WTC11 (cell line): ENCODE measurements around the gene ATP2B3. TPM values are rescaled to one million over a fixed set of nuclear protein-coding genes. Genes with fewer than 3 reads are reported as not detected.

Source experiments
- ATAC-seq: fragments of 200-7000 bp; cut with Tn5 transposase; 2 replicates; pipeline ENCODE4 v1.10.0; 2021; ENCODE audit warnings: mild to moderate bottlenecking, moderate library complexity
- CTCF ChIA-PET: fragments of 300-600 bp; sonication (Branson Sonifier 250); formaldehyde crosslinking; loops from one replicate; lab custom pipeline; 2021; ENCODE audit warnings: antibody characterized with exemption; lab: Charles Lee
- POLR2A ChIA-PET: fragments of 350-600 bp; sonication (Branson Sonifier 250); formaldehyde crosslinking; loops from one replicate; lab custom pipeline; 2021; ENCODE audit warnings: antibody characterized with exemption; lab: Charles Lee
- DNase-seq: peaks from one replicate; pipeline ENCODE4 v3.0.0; 2021; ENCODE audit warnings: low spot score
- H3K27ac Mint-ChIP-seq: 2 replicates; pipeline ENCODE4 v1.8.0; 2021; ENCODE audit warnings: mixed read lengths
- H3K27me3 Mint-ChIP-seq: 2 replicates; pipeline ENCODE4 v1.8.0; 2021; ENCODE audit warnings: low read depth, mild to moderate bottlenecking, moderate library complexity, mixed read lengths
- H3K36me3 Mint-ChIP-seq: 2 replicates; pipeline ENCODE4 v1.8.0; 2021; ENCODE audit warnings: mixed read lengths
- H3K4me1 Mint-ChIP-seq: 2 replicates; pipeline ENCODE4 v1.8.0; 2022; ENCODE audit warnings: mixed read lengths
- H3K4me3 Mint-ChIP-seq: 2 replicates; pipeline ENCODE4 v1.8.0; 2021; ENCODE audit warnings: mild to moderate bottlenecking, moderate library complexity, mixed read lengths
- H3K9me3 Mint-ChIP-seq: 2 replicates; pipeline ENCODE4 v1.8.0; 2021; ENCODE audit warnings: mixed read lengths
- ESRRA ChIP-seq: sonication (generic); formaldehyde crosslinking; IDR thresholded peaks from 2 replicates; pipeline ENCODE4 v1.8.1; 2022; ENCODE audit warnings: mild to moderate bottlenecking, missing genetic modification reagents, borderline replicate concordance
- FOXJ3 ChIP-seq: sonication (generic); formaldehyde crosslinking; IDR thresholded peaks from 2 replicates; pipeline ENCODE4 v1.9.0; 2021; ENCODE audit warnings: missing genetic modification reagents, mild to moderate bottlenecking, borderline replicate concordance
- GRHL2 ChIP-seq: fragments of 250-450 bp; sonication (Bioruptor Pico); IDR thresholded peaks from 2 replicates; pipeline ENCODE4 v1.8.0; 2022; ENCODE audit warnings: mild to moderate bottlenecking, moderate library complexity; ENCODE audit not compliant: insufficient replicate concordance, severe bottlenecking
- IRF2 ChIP-seq: sonication (generic); formaldehyde crosslinking; IDR thresholded peaks from 2 replicates; pipeline ENCODE4 v1.8.0; 2022; ENCODE audit warnings: low read depth, missing genetic modification reagents, borderline replicate concordance
- MYBL2 ChIP-seq: sonication (generic); formaldehyde crosslinking; IDR thresholded peaks from 2 replicates; pipeline ENCODE4 v1.8.1; 2023; ENCODE audit warnings: mild to moderate bottlenecking, moderate library complexity, missing genetic modification reagents
- RELA ChIP-seq: sonication (generic); formaldehyde crosslinking; IDR thresholded peaks from 2 replicates; pipeline ENCODE4 v1.8.1; 2022; ENCODE audit warnings: missing genetic modification reagents, mild to moderate bottlenecking, borderline replicate concordance
- RORB ChIP-seq: fragments of 250-450 bp; sonication (Bioruptor Pico); IDR thresholded peaks from 2 replicates; pipeline ENCODE4 v1.9.0; 2021; ENCODE audit warnings: mild to moderate bottlenecking
- TEAD1 ChIP-seq: sonication (generic); formaldehyde crosslinking; IDR thresholded peaks from 2 replicates; pipeline ENCODE4 v1.8.0; 2022; ENCODE audit warnings: mild to moderate bottlenecking, missing genetic modification reagents
- ZNF396 ChIP-seq: fragments of 250-450 bp; sonication (Bioruptor Pico); IDR thresholded peaks from 2 replicates; pipeline ENCODE4 v1.8.0; 2021; ENCODE audit warnings: mild to moderate bottlenecking, moderate library complexity, borderline replicate concordance
- total RNA-seq: library from RNA; stranded (reverse); gene quantifications from 3 replicates; pipeline ENCODE4 v1.2.3, GENCODE V29; 2021
- TF ChIP-seq, protein P1 (sequence below): sonication (generic); formaldehyde crosslinking; IDR thresholded peaks from 2 replicates; pipeline ENCODE4 v1.8.1; 2023; ENCODE audit warnings: mild to moderate bottlenecking, missing genetic modification reagents
- TF ChIP-seq, protein P2 (sequence below): sonication (generic); formaldehyde crosslinking; IDR thresholded peaks from 2 replicates; pipeline ENCODE4 v1.8.0; 2022; ENCODE audit warnings: missing genetic modification reagents
- TF ChIP-seq, protein P3 (sequence below): fragments of 250-450 bp; sonication (Bioruptor Pico); IDR thresholded peaks from 2 replicates; pipeline ENCODE4 v1.9.0; 2021; ENCODE audit warnings: mild to moderate bottlenecking
- TF ChIP-seq, protein P4 (sequence below): sonication (generic); formaldehyde crosslinking; IDR thresholded peaks from 2 replicates; pipeline ENCODE4 v1.8.1; 2022; ENCODE audit warnings: low read depth, missing genetic modification reagents, borderline replicate concordance
- TF ChIP-seq, protein P5 (sequence below): fragments of 250-450 bp; sonication (Bioruptor Pico); conservative IDR thresholded peaks from 2 replicates; pipeline ENCODE4 v1.9.0; 2021; ENCODE audit warnings: mild to moderate bottlenecking
- TF ChIP-seq, protein P6 (sequence below): fragments of 250-450 bp; sonication (Bioruptor Pico); IDR thresholded peaks from 2 replicates; pipeline ENCODE4 v1.9.0; 2021; ENCODE audit warnings: moderate library complexity, mild to moderate bottlenecking, inconsistent platforms, borderline replicate concordance
- TF ChIP-seq, protein P7 (sequence below): sonication (generic); formaldehyde crosslinking; IDR thresholded peaks from 2 replicates; pipeline ENCODE4 v1.8.1; 2022; ENCODE audit warnings: low read depth, mild to moderate bottlenecking, moderate library complexity, missing genetic modification reagents, borderline replicate concordance

ATP2B3 gene
- total RNA-seq, 1 experiment from 2014 or later: 0.28 TPM

DNA sequence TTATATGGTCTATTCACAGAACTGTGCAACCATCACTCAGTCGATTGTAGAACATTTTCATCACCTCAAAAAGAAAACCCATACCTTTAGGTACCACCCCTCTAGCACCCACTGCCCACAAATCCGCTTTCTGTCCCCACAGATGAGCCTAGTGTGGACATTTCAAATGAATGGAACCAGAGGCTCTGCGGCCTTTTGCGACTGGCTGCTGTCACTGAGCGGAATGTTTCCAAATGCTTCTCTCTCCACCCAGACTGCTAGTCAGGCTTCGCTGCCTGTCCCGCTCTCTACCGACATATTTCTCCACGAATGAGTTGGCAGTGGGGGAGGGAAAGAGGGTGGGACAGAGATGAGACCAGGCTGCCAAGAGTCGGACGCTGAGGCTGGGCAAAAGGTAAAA lies 24.4 kb upstream of the ATP2B3 start:
- Mint-ChIP-seq H3K27me3 (no peaks in the 10 kb centered on the region), H3K27ac (no peak overlapping the region), H3K36me3 (no peaks in the 10 kb centered on the region), H3K4me3 (no peak overlapping the region), H3K4me1 (peaks cover 8% of the 10 kb centered on the region; the same call in 1 of the 2 replicates), H3K9me3 (no peaks in the 10 kb centered on the region)
- TF ChIP-seq, protein P1, sequence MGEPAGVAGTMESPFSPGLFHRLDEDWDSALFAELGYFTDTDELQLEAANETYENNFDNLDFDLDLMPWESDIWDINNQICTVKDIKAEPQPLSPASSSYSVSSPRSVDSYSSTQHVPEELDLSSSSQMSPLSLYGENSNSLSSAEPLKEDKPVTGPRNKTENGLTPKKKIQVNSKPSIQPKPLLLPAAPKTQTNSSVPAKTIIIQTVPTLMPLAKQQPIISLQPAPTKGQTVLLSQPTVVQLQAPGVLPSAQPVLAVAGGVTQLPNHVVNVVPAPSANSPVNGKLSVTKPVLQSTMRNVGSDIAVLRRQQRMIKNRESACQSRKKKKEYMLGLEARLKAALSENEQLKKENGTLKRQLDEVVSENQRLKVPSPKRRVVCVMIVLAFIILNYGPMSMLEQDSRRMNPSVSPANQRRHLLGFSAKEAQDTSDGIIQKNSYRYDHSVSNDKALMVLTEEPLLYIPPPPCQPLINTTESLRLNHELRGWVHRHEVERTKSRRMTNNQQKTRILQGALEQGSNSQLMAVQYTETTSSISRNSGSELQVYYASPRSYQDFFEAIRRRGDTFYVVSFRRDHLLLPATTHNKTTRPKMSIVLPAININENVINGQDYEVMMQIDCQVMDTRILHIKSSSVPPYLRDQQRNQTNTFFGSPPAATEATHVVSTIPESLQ (CRISPR knock-in tag): no peak
- TF ChIP-seq, protein P2, sequence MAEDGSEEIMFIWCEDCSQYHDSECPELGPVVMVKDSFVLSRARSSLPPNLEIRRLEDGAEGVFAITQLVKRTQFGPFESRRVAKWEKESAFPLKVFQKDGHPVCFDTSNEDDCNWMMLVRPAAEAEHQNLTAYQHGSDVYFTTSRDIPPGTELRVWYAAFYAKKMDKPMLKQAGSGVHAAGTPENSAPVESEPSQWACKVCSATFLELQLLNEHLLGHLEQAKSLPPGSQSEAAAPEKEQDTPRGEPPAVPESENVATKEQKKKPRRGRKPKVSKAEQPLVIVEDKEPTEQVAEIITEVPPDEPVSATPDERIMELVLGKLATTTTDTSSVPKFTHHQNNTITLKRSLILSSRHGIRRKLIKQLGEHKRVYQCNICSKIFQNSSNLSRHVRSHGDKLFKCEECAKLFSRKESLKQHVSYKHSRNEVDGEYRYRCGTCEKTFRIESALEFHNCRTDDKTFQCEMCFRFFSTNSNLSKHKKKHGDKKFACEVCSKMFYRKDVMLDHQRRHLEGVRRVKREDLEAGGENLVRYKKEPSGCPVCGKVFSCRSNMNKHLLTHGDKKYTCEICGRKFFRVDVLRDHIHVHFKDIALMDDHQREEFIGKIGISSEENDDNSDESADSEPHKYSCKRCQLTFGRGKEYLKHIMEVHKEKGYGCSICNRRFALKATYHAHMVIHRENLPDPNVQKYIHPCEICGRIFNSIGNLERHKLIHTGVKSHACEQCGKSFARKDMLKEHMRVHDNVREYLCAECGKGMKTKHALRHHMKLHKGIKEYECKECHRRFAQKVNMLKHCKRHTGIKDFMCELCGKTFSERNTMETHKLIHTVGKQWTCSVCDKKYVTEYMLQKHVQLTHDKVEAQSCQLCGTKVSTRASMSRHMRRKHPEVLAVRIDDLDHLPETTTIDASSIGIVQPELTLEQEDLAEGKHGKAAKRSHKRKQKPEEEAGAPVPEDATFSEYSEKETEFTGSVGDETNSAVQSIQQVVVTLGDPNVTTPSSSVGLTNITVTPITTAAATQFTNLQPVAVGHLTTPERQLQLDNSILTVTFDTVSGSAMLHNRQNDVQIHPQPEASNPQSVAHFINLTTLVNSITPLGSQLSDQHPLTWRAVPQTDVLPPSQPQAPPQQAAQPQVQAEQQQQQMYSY: no peak
- TF ChIP-seq FOXJ3: no peak
- TF ChIP-seq, protein P3, sequence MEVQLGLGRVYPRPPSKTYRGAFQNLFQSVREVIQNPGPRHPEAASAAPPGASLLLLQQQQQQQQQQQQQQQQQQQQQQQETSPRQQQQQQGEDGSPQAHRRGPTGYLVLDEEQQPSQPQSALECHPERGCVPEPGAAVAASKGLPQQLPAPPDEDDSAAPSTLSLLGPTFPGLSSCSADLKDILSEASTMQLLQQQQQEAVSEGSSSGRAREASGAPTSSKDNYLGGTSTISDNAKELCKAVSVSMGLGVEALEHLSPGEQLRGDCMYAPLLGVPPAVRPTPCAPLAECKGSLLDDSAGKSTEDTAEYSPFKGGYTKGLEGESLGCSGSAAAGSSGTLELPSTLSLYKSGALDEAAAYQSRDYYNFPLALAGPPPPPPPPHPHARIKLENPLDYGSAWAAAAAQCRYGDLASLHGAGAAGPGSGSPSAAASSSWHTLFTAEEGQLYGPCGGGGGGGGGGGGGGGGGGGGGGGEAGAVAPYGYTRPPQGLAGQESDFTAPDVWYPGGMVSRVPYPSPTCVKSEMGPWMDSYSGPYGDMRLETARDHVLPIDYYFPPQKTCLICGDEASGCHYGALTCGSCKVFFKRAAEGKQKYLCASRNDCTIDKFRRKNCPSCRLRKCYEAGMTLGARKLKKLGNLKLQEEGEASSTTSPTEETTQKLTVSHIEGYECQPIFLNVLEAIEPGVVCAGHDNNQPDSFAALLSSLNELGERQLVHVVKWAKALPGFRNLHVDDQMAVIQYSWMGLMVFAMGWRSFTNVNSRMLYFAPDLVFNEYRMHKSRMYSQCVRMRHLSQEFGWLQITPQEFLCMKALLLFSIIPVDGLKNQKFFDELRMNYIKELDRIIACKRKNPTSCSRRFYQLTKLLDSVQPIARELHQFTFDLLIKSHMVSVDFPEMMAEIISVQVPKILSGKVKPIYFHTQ (CRISPR knock-in tag): no peak
- TF ChIP-seq, protein P4, sequence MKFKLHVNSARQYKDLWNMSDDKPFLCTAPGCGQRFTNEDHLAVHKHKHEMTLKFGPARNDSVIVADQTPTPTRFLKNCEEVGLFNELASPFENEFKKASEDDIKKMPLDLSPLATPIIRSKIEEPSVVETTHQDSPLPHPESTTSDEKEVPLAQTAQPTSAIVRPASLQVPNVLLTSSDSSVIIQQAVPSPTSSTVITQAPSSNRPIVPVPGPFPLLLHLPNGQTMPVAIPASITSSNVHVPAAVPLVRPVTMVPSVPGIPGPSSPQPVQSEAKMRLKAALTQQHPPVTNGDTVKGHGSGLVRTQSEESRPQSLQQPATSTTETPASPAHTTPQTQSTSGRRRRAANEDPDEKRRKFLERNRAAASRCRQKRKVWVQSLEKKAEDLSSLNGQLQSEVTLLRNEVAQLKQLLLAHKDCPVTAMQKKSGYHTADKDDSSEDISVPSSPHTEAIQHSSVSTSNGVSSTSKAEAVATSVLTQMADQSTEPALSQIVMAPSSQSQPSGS (CRISPR knock-in tag): no peak
- TF ChIP-seq ESRRA (CRISPR knock-in tag): no peak
- TF ChIP-seq, protein P5, sequence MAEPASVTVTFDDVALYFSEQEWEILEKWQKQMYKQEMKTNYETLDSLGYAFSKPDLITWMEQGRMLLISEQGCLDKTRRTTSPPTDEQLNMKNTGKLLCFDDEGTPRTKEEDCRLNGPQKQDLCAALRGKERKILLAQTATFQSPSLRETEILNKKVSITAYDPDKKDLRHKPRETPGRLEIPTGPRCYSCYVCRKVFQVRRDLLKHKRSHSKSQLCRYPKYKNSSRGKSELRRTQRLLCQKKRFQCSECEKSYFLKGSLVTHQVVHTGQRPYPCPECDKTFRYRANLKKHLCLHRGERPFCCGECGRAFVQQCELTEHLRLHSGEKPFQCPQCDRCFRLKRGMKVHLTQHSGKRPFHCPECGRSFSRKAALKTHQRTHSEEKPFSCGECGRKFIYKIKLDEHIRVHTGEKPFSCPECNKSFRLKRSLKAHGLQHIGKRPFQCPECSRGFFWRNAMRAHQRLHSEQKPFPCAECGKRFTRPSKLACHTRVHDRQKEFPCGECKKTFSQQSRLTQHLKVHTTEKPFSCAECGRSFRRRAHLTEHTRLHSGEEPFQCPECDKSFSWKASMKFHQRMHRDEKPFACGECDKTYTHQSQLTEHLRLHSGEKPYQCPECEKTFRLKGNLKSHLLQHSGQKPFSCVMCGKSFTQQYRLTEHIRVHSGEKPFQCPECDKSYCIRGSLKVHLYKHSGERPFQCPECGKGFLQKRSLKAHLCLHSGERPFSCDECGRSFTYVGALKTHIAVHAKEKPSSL (CRISPR knock-in tag): no peak
- no peak for TF ChIP-seq MYBL2 (CRISPR knock-in tag)
- TF ChIP-seq, protein P6, sequence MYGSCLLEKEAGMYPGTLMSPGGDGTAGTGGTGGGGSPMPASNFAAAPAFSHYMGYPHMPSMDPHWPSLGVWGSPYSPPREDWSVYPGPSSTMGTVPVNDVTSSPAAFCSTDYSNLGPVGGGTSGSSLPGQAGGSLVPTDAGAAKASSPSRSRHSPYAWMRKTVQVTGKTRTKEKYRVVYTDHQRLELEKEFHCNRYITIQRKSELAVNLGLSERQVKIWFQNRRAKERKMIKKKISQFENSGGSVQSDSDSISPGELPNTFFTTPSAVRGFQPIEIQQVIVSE (CRISPR knock-in tag): no peak
- TF ChIP-seq, protein P7, sequence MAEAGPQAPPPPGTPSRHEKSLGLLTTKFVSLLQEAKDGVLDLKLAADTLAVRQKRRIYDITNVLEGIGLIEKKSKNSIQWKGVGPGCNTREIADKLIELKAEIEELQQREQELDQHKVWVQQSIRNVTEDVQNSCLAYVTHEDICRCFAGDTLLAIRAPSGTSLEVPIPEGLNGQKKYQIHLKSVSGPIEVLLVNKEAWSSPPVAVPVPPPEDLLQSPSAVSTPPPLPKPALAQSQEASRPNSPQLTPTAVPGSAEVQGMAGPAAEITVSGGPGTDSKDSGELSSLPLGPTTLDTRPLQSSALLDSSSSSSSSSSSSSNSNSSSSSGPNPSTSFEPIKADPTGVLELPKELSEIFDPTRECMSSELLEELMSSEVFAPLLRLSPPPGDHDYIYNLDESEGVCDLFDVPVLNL (CRISPR knock-in tag): no peak
- TF ChIP-seq IRF2 (CRISPR knock-in tag): no peak
- TF ChIP-seq RORB (CRISPR knock-in tag): no peak
- TF ChIP-seq ZNF396 (CRISPR knock-in tag): no peak
- TF ChIP-seq GRHL2 (CRISPR knock-in tag): no peak
- TF ChIP-seq RELA (CRISPR knock-in tag): no peak
- no peak for TF ChIP-seq TEAD1 (CRISPR knock-in tag)
- no peak for ATAC-seq
- POLR2A ChIA-PET: no interaction called here
- DNase-seq: no peak
- CTCF ChIA-PET: interaction anchor here (1.0 to 2.2 kb wide), 4 partner anchors 14 to 46 kb away, joined by 3 to 8 read pairs (median 5); no protein-coding TSS in a partner anchor
